Measurements from ENCODE around the gene SSNA1.
A peak's percentile ranks its signal among the peaks of the same experiment; 100 is the strongest.

The SSNA1 gene

DNA sequence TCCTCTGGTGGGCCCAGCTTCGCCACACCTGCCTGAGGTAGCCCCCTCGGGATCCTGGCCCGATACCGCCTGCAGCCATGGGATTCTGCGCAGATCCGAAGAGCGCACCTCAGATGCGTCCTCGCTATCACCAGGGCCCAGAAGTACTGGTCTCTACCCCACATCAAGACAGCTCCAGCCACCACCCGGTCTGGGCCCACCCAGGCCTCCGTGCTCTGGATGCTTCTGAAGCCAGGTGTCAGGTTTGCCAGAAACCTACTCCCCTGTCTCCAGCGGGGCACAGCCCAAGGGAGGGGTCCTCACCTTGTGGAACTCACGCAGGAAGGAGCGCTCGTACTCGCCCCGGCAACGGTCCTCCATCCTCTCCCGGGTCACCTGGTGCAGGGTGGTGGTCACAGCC is 2.6 kb upstream of the SSNA1 start:
- H3K9me3 ChIP-seq (ENCODE audit: control insufficient read depth, low read length), result no peaks in the 10 kb centered on the region
- no peaks in the 10 kb centered on the region for H3K27me3 ChIP-seq (replicated peaks; ENCODE audit: control insufficient read depth, insufficient read depth, low read length, poor library complexity, severe bottlenecking)
- H3K27ac ChIP-seq (ENCODE audit: insufficient read depth, low read length, poor library complexity, severe bottlenecking), result no peak overlapping the region
- no peak overlapping the region for H3K4me3 ChIP-seq (ENCODE audit: insufficient read depth, low read depth, low read length, poor library complexity, severe bottlenecking)
- peaks cover 60% of the 10 kb centered on the region for H3K36me3 ChIP-seq (ENCODE audit: control insufficient read depth, insufficient read depth, low read length)
- no peak for DNase-seq
- H3K4me1 ChIP-seq (ENCODE audit: control insufficient read depth, insufficient read depth, low read length, poor library complexity, severe bottlenecking), result peaks cover 37% of the 10 kb centered on the region

DNA sequence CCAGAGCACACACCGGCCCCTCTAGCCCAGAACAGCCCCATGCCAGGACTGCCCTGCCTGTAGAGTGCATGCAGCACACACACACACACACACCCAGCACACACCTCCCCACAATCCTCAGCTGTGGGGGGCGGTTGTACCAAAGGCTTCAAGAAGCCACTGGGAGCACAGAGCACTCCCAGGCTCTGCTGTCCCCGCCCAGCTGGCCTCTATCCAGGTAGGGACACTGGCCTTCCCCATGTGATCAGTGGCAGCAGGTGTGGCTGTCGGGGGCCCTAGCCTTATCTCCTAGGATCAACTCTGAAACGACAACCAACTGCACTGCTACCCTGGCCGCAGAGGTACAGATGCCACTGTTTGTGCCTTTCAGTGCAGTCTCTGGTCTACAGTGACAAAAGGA is 2.1 kb upstream of the SSNA1 start:
- Histone ChIP-seq H3K36me3 (ENCODE audit: control insufficient read depth, insufficient read depth, low read length) (peaks cover 55% of the 10 kb centered on the region), H3K9me3 (ENCODE audit: control insufficient read depth, low read length) (no peaks in the 10 kb centered on the region), H3K27me3 (replicated peaks; ENCODE audit: control insufficient read depth, insufficient read depth, low read length, poor library complexity, severe bottlenecking) (no peaks in the 10 kb centered on the region), H3K4me3 (ENCODE audit: insufficient read depth, low read depth, low read length, poor library complexity, severe bottlenecking) (no peak overlapping the region), H3K27ac (ENCODE audit: insufficient read depth, low read length, poor library complexity, severe bottlenecking) (no peak overlapping the region), H3K4me1 (ENCODE audit: control insufficient read depth, insufficient read depth, low read length, poor library complexity, severe bottlenecking) (peaks cover 37% of the 10 kb centered on the region)
- no peak for DNase-seq

DNA sequence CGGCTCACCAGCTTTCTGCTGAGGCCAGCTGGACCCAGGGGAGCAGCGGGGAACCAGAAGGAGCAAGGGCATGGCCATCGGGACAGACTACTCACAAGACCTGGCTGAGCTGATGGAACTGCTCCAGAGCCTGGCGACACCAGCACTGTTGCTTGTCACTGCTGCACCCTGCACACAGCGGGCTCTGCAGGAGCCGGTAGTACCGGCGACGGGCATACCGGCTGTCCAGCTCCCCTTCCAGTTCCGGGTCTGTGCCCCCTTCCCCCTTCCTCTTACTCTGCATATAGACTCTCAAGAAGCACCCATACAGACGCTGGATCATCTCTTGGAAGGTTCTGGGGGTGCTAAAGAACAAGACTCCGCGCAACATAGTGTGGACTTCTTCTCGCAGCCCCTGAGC is 1.1 kb upstream of the SSNA1 start:
- DNase-seq, result no peak
- Histone ChIP-seq H3K9me3 (ENCODE audit: control insufficient read depth, low read length) (no peaks in the 10 kb centered on the region), H3K4me3 (ENCODE audit: insufficient read depth, low read depth, low read length, poor library complexity, severe bottlenecking) (peak overlapping the region; percentile 88), H3K4me1 (ENCODE audit: control insufficient read depth, insufficient read depth, low read length, poor library complexity, severe bottlenecking) (peaks cover 37% of the 10 kb centered on the region), H3K27ac (ENCODE audit: insufficient read depth, low read length, poor library complexity, severe bottlenecking) (no peak overlapping the region), H3K36me3 (ENCODE audit: control insufficient read depth, insufficient read depth, low read length) (peaks cover 49% of the 10 kb centered on the region), H3K27me3 (replicated peaks; ENCODE audit: control insufficient read depth, insufficient read depth, low read length, poor library complexity, severe bottlenecking) (no peaks in the 10 kb centered on the region)

- Histone ChIP-seq H3K9me3 (ENCODE audit: control insufficient read depth, low read length) (no peaks in the 10 kb centered on the region), H3K4me1 (ENCODE audit: control insufficient read depth, insufficient read depth, low read length, poor library complexity, severe bottlenecking) (peaks cover 37% of the 10 kb centered on the region), H3K36me3 (ENCODE audit: control insufficient read depth, insufficient read depth, low read length) (peaks cover 42% of the 10 kb centered on the region), H3K27ac (ENCODE audit: insufficient read depth, low read length, poor library complexity, severe bottlenecking) (peak overlapping the region; percentile 96), H3K27me3 (replicated peaks; ENCODE audit: control insufficient read depth, insufficient read depth, low read length, poor library complexity, severe bottlenecking) (no peaks in the 10 kb centered on the region), H3K4me3 (ENCODE audit: insufficient read depth, low read depth, low read length, poor library complexity, severe bottlenecking) (peak overlapping the region; percentile 88)
- DNase-seq, result peak in 1 of 3 donors; percentile 2
Measured at GRCh38 chr9:137188086-137188489, 388 bp upstream of the SSNA1 start.

GRCh38 chr9:137189297-137190295 is 1.1 kb downstream of the SSNA1 start:
- DNase-seq, result no peak
- Histone ChIP-seq H3K36me3 (ENCODE audit: control insufficient read depth, insufficient read depth, low read length) (peaks cover 27% of the 10 kb centered on the region), H3K4me1 (ENCODE audit: control insufficient read depth, insufficient read depth, low read length, poor library complexity, severe bottlenecking) (peaks cover 37% of the 10 kb centered on the region)

GRCh38 chr9:137190315-137190856 is 1.9 kb downstream of the SSNA1 start:
- no peaks in the 10 kb centered on the region for H3K9me3 ChIP-seq (ENCODE audit: control insufficient read depth, low read length)
- peaks cover 37% of the 10 kb centered on the region for H3K4me1 ChIP-seq (ENCODE audit: control insufficient read depth, insufficient read depth, low read length, poor library complexity, severe bottlenecking)
- H3K36me3 ChIP-seq (ENCODE audit: control insufficient read depth, insufficient read depth, low read length), result peaks cover 20% of the 10 kb centered on the region
- no peaks in the 10 kb centered on the region for H3K27me3 ChIP-seq (replicated peaks; ENCODE audit: control insufficient read depth, insufficient read depth, low read length, poor library complexity, severe bottlenecking)
- no peak overlapping the region for H3K4me3 ChIP-seq (ENCODE audit: insufficient read depth, low read depth, low read length, poor library complexity, severe bottlenecking)
- H3K27ac ChIP-seq (ENCODE audit: insufficient read depth, low read length, poor library complexity, severe bottlenecking), result peak overlapping the region; percentile 96
- DNase-seq, result no peak

More at GRCh38 chr9:137189297-137190295, 1.1 kb downstream of the SSNA1 start:
- H3K27me3 ChIP-seq (replicated peaks; ENCODE audit: control insufficient read depth, insufficient read depth, low read length, poor library complexity, severe bottlenecking), result no peaks in the 10 kb centered on the region
- peak overlapping the region; percentile 96 for H3K27ac ChIP-seq (ENCODE audit: insufficient read depth, low read length, poor library complexity, severe bottlenecking)
- peak overlapping the region; percentile 88 for H3K4me3 ChIP-seq (ENCODE audit: insufficient read depth, low read depth, low read length, poor library complexity, severe bottlenecking)
- no peaks in the 10 kb centered on the region for H3K9me3 ChIP-seq (ENCODE audit: control insufficient read depth, low read length)

DNA sequence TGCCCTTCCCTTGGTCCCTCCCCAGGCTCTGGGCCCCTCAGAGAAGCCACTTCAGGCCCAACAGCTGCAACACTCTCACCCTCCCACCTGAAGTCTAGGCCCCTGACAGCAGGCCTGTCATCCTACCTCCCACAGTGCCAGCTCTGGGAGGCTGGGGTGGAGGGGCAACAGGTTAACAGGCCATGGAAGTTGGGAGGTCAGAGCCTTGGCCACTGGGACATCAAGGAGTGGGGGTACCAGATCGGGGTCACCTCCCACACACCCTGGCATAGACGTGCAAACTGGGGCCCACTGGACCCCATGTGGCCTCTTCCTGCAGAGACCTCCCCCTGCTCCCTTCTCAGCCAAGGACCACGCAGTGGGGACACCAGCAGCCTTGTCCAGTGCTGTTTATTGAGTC is 2.8 kb downstream of the SSNA1 start:
- H3K27ac ChIP-seq (ENCODE audit: insufficient read depth, low read length, poor library complexity, severe bottlenecking), result no peak overlapping the region
- H3K4me1 ChIP-seq (ENCODE audit: control insufficient read depth, insufficient read depth, low read length, poor library complexity, severe bottlenecking), result peaks cover 32% of the 10 kb centered on the region
- no peak overlapping the region for H3K4me3 ChIP-seq (ENCODE audit: insufficient read depth, low read depth, low read length, poor library complexity, severe bottlenecking)
- peaks cover 12% of the 10 kb centered on the region for H3K36me3 ChIP-seq (ENCODE audit: control insufficient read depth, insufficient read depth, low read length)
- no peaks in the 10 kb centered on the region for H3K27me3 ChIP-seq (replicated peaks; ENCODE audit: control insufficient read depth, insufficient read depth, low read length, poor library complexity, severe bottlenecking)
- H3K9me3 ChIP-seq (ENCODE audit: control insufficient read depth, low read length), result no peaks in the 10 kb centered on the region
- DNase-seq, result no peak

GRCh38 chr9:137191691-137192447 is 3.4 kb downstream of the SSNA1 start:
- H3K27me3 ChIP-seq (replicated peaks; ENCODE audit: control insufficient read depth, insufficient read depth, low read length, poor library complexity, severe bottlenecking), result no peaks in the 10 kb centered on the region
- no peak overlapping the region for H3K27ac ChIP-seq (ENCODE audit: insufficient read depth, low read length, poor library complexity, severe bottlenecking)
- no peaks in the 10 kb centered on the region for H3K9me3 ChIP-seq (ENCODE audit: control insufficient read depth, low read length)
- DNase-seq, result no peak
- H3K4me1 ChIP-seq (ENCODE audit: control insufficient read depth, insufficient read depth, low read length, poor library complexity, severe bottlenecking), result peaks cover 26% of the 10 kb centered on the region
- H3K36me3 ChIP-seq (ENCODE audit: control insufficient read depth, insufficient read depth, low read length), result peaks cover 12% of the 10 kb centered on the region
- H3K4me3 ChIP-seq (ENCODE audit: insufficient read depth, low read depth, low read length, poor library complexity, severe bottlenecking), result no peak overlapping the region

- no peak for DNase-seq
- Histone ChIP-seq H3K9me3 (ENCODE audit: control insufficient read depth, low read length) (no peaks in the 10 kb centered on the region), H3K27ac (ENCODE audit: insufficient read depth, low read length, poor library complexity, severe bottlenecking) (no peak overlapping the region), H3K36me3 (ENCODE audit: control insufficient read depth, insufficient read depth, low read length) (peaks cover 12% of the 10 kb centered on the region), H3K4me1 (ENCODE audit: control insufficient read depth, insufficient read depth, low read length, poor library complexity, severe bottlenecking) (peaks cover 20% of the 10 kb centered on the region), H3K4me3 (ENCODE audit: insufficient read depth, low read depth, low read length, poor library complexity, severe bottlenecking) (no peak overlapping the region), H3K27me3 (replicated peaks; ENCODE audit: control insufficient read depth, insufficient read depth, low read length, poor library complexity, severe bottlenecking) (no peaks in the 10 kb centered on the region)
Measured at GRCh38 chr9:137192448-137192780, 3.9 kb downstream of the SSNA1 start.

DNA sequence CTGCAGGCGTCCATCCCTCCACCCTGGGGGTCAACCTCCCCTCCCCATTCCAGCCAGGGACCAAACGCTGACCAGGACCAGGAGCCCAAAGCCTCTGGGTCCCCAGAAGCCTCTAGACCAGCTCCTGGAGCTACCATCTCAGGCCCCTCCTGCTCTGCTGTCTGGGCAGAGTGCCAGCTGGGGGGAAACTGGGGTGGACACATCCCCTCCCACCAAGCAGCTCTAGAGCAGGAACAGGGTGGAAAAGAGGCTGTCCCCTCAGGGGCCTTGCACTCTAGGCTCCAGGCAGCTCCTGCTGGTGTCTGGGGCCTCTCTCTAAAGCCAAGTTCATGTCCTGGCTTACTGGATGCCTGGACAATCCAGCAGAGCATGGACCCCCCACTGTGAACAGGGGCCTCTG is 4.4 kb downstream of the SSNA1 start:
- H3K27me3 ChIP-seq (replicated peaks; ENCODE audit: control insufficient read depth, insufficient read depth, low read length, poor library complexity, severe bottlenecking), result no peaks in the 10 kb centered on the region
- H3K4me3 ChIP-seq (ENCODE audit: insufficient read depth, low read depth, low read length, poor library complexity, severe bottlenecking), result no peak overlapping the region
- H3K36me3 ChIP-seq (ENCODE audit: control insufficient read depth, insufficient read depth, low read length), result peaks cover 12% of the 10 kb centered on the region
- H3K4me1 ChIP-seq (ENCODE audit: control insufficient read depth, insufficient read depth, low read length, poor library complexity, severe bottlenecking), result peaks cover 16% of the 10 kb centered on the region
- H3K27ac ChIP-seq (ENCODE audit: insufficient read depth, low read length, poor library complexity, severe bottlenecking), result no peak overlapping the region
- H3K9me3 ChIP-seq (ENCODE audit: control insufficient read depth, low read length), result no peaks in the 10 kb centered on the region
- DNase-seq, result no peak
